ENCODE data around the gene GLDN. TPM values are rescaled to one million over a fixed set of nuclear protein-coding genes. Genes with fewer than 3 reads are reported as not detected.

The GLDN gene
- total RNA-seq, 1 experiment from 2014 or later, result 0.77 TPM

DNA sequence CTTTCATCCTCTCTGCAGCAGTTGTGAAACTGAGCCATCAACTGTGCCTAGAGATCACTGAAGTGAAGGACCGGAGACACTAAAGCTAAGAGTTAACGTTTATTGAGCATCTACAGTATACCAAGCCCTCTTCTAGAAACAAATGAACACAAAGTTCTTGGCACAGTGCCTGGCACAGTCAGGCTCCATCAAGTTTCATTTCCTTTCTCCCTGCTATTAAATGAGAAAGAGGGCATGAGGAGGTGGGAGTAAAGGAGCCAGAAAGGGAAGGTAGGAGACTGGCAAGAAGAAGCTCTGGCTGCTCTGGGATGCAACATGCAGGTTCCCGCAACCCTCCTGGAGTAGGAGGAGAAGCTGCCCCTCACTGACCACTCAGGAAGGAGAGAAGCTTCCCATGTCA, 33.6 kb upstream of the GLDN start:
- DNase-seq (ENCODE audit: low spot score), result no peak
- Mint-ChIP-seq H3K4me3 (no peak overlapping the region), H3K27me3 (ENCODE audit: low read depth) (peaks cover 2% of the 10 kb centered on the region; the same call in 1 of the 2 replicates), H3K27ac (no peak overlapping the region), H3K9me3 (no peaks in the 10 kb centered on the region), H3K4me1 (peaks cover 3% of the 10 kb centered on the region), H3K36me3 (no peaks in the 10 kb centered on the region)
- ATAC-seq, result no peak
- TF ChIP-seq, protein P1, sequence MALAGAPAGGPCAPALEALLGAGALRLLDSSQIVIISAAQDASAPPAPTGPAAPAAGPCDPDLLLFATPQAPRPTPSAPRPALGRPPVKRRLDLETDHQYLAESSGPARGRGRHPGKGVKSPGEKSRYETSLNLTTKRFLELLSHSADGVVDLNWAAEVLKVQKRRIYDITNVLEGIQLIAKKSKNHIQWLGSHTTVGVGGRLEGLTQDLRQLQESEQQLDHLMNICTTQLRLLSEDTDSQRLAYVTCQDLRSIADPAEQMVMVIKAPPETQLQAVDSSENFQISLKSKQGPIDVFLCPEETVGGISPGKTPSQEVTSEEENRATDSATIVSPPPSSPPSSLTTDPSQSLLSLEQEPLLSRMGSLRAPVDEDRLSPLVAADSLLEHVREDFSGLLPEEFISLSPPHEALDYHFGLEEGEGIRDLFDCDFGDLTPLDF (CRISPR knock-in tag; IDR thresholded peaks at IDR 0.05), result no peak
- POLR2A ChIA-PET, result no interaction called here
- CTCF ChIA-PET, result no interaction called here

DNA sequence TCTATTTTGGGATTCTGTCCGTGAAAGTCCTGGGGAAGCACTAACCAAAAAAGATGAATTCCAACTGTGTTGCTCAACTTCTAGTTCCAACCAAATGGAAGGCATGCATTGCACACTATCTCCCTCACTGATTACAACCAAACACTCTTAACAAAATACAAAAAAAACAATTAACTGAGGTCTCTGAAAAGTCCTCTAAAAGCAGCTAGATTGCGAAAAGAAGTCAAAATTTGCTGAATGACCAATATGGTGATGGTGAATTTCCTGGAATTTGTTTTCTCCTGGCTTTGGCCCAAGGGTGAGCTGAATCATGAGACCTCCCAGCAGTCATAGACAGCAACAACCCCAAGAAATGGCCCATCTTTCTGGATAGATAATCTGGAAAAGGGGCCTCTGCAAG, 31.4 kb upstream of the GLDN start:
- no peak for DNase-seq (ENCODE audit: low spot score)
- Mint-ChIP-seq H3K36me3 (no peaks in the 10 kb centered on the region), H3K4me3 (no peak overlapping the region), H3K27ac (no peak overlapping the region), H3K9me3 (no peaks in the 10 kb centered on the region), H3K4me1 (peaks cover 7% of the 10 kb centered on the region), H3K27me3 (ENCODE audit: low read depth) (no peaks in the 10 kb centered on the region; the same call in 1 of the 2 replicates)
- TF ChIP-seq, protein P2, sequence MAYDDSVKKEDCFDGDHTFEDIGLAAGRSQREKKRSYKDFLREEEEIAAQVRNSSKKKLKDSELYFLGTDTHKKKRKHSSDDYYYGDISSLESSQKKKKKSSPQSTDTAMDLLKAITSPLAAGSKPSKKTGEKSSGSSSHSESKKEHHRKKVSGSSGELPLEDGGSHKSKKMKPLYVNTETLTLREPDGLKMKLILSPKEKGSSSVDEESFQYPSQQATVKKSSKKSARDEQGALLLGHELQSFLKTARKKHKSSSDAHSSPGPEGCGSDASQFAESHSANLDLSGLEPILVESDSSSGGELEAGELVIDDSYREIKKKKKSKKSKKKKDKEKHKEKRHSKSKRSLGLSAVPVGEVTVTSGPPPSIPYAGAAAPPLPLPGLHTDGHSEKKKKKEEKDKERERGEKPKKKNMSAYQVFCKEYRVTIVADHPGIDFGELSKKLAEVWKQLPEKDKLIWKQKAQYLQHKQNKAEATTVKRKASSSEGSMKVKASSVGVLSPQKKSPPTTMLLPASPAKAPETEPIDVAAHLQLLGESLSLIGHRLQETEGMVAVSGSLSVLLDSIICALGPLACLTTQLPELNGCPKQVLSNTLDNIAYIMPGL (CRISPR knock-in tag; IDR thresholded peaks at IDR 0.05), result no peak
- TF ChIP-seq, protein P3, sequence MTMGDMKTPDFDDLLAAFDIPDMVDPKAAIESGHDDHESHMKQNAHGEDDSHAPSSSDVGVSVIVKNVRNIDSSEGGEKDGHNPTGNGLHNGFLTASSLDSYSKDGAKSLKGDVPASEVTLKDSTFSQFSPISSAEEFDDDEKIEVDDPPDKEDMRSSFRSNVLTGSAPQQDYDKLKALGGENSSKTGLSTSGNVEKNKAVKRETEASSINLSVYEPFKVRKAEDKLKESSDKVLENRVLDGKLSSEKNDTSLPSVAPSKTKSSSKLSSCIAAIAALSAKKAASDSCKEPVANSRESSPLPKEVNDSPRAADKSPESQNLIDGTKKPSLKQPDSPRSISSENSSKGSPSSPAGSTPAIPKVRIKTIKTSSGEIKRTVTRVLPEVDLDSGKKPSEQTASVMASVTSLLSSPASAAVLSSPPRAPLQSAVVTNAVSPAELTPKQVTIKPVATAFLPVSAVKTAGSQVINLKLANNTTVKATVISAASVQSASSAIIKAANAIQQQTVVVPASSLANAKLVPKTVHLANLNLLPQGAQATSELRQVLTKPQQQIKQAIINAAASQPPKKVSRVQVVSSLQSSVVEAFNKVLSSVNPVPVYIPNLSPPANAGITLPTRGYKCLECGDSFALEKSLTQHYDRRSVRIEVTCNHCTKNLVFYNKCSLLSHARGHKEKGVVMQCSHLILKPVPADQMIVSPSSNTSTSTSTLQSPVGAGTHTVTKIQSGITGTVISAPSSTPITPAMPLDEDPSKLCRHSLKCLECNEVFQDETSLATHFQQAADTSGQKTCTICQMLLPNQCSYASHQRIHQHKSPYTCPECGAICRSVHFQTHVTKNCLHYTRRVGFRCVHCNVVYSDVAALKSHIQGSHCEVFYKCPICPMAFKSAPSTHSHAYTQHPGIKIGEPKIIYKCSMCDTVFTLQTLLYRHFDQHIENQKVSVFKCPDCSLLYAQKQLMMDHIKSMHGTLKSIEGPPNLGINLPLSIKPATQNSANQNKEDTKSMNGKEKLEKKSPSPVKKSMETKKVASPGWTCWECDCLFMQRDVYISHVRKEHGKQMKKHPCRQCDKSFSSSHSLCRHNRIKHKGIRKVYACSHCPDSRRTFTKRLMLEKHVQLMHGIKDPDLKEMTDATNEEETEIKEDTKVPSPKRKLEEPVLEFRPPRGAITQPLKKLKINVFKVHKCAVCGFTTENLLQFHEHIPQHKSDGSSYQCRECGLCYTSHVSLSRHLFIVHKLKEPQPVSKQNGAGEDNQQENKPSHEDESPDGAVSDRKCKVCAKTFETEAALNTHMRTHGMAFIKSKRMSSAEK (CRISPR knock-in tag; IDR thresholded peaks at IDR 0.05; ENCODE audit: borderline replicate concordance), result no peak
- TF ChIP-seq, protein P4, sequence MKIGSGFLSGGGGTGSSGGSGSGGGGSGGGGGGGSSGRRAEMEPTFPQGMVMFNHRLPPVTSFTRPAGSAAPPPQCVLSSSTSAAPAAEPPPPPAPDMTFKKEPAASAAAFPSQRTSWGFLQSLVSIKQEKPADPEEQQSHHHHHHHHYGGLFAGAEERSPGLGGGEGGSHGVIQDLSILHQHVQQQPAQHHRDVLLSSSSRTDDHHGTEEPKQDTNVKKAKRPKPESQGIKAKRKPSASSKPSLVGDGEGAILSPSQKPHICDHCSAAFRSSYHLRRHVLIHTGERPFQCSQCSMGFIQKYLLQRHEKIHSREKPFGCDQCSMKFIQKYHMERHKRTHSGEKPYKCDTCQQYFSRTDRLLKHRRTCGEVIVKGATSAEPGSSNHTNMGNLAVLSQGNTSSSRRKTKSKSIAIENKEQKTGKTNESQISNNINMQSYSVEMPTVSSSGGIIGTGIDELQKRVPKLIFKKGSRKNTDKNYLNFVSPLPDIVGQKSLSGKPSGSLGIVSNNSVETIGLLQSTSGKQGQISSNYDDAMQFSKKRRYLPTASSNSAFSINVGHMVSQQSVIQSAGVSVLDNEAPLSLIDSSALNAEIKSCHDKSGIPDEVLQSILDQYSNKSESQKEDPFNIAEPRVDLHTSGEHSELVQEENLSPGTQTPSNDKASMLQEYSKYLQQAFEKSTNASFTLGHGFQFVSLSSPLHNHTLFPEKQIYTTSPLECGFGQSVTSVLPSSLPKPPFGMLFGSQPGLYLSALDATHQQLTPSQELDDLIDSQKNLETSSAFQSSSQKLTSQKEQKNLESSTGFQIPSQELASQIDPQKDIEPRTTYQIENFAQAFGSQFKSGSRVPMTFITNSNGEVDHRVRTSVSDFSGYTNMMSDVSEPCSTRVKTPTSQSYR (CRISPR knock-in tag; IDR thresholded peaks at IDR 0.05), result no peak
- TF ChIP-seq, protein P5, sequence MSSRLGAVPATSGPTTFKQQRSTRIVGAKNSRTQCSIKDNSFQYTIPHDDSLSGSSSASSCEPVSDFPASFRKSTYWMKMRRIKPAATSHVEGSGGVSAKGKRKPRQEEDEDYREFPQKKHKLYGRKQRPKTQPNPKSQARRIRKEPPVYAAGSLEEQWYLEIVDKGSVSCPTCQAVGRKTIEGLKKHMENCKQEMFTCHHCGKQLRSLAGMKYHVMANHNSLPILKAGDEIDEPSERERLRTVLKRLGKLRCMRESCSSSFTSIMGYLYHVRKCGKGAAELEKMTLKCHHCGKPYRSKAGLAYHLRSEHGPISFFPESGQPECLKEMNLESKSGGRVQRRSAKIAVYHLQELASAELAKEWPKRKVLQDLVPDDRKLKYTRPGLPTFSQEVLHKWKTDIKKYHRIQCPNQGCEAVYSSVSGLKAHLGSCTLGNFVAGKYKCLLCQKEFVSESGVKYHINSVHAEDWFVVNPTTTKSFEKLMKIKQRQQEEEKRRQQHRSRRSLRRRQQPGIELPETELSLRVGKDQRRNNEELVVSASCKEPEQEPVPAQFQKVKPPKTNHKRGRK (CRISPR knock-in tag; IDR thresholded peaks at IDR 0.05; ENCODE audit: borderline replicate concordance), result no peak
- no peak for TF ChIP-seq HMGA2 (CRISPR knock-in tag; IDR thresholded peaks at IDR 0.05)
- no peak for TF ChIP-seq FOXK1 (CRISPR knock-in tag; IDR thresholded peaks at IDR 0.05)
- no peak for TF ChIP-seq RELA (CRISPR knock-in tag; IDR thresholded peaks at IDR 0.05; ENCODE audit: borderline replicate concordance)
- TF ChIP-seq ZNF232 (CRISPR knock-in tag; IDR thresholded peaks at IDR 0.05), result no peak
- no peak for TF ChIP-seq SMAD3 (CRISPR knock-in tag; IDR thresholded peaks at IDR 0.05; ENCODE audit: borderline replicate concordance)
- TF ChIP-seq TEAD1 (CRISPR knock-in tag; IDR thresholded peaks at IDR 0.05), result no peak
- TF ChIP-seq, protein P6, sequence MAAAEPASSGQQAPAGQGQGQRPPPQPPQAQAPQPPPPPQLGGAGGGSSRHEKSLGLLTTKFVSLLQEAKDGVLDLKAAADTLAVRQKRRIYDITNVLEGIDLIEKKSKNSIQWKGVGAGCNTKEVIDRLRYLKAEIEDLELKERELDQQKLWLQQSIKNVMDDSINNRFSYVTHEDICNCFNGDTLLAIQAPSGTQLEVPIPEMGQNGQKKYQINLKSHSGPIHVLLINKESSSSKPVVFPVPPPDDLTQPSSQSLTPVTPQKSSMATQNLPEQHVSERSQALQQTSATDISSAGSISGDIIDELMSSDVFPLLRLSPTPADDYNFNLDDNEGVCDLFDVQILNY (CRISPR knock-in tag; IDR thresholded peaks at IDR 0.05), result no peak
- no peak for TF ChIP-seq TCF7 (CRISPR knock-in tag; IDR thresholded peaks at IDR 0.05; ENCODE audit: low read depth)
- TF ChIP-seq, protein P7, sequence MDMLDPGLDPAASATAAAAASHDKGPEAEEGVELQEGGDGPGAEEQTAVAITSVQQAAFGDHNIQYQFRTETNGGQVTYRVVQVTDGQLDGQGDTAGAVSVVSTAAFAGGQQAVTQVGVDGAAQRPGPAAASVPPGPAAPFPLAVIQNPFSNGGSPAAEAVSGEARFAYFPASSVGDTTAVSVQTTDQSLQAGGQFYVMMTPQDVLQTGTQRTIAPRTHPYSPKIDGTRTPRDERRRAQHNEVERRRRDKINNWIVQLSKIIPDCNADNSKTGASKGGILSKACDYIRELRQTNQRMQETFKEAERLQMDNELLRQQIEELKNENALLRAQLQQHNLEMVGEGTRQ (CRISPR knock-in tag; IDR thresholded peaks at IDR 0.05), result no peak
- no peak for TF ChIP-seq CBFB (CRISPR knock-in tag; IDR thresholded peaks at IDR 0.05; ENCODE audit: low read depth)
- CTCF ChIA-PET, result interaction anchor here (1.0 to 1.3 kb wide), 2 partner anchors 23 to 29 kb away, joined by 3 to 4 read pairs; no protein-coding TSS in a partner anchor
- POLR2A ChIA-PET, result no interaction called here
- no peak for ATAC-seq

Measured in WTC11 (cell line).